HL-60 (cell line): Measurements from ENCODE around the gene PXDN.

ENCODE experiments used
- POLR2AphosphoS5 ChIP-seq: IDR thresholded peaks from 2 replicates; pipeline ENCODE4 v1.6.1; 2012; ENCODE audit warnings: low read depth
- TF ChIP-seq, protein P1 (sequence below): IDR thresholded peaks from one replicate; pipeline ENCODE4 v1.5.1; 2011; ENCODE audit warnings: low read length, control low read depth, inconsistent platforms; ENCODE audit not compliant: insufficient read depth

DNA sequence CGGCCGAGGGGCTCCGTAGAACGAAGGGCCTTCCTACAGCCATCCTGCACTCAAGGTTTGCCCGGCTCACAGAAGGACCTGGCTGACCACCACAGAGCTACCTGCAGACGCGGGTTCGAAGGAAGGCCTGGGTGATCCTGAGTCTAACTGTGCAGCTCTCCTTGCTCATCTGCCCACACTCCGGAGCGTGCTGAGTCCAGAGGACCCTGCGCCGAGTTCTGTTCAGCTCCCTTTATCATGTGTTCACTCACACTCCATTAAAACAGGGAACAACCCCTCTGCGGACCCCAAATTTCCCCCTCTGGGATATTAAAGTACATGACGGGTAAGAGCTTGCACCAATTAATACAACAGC is 138.3 kb downstream of the PXDN start:
- no peak for TF ChIP-seq POLR2AphosphoS5
- TF ChIP-seq, protein P1, sequence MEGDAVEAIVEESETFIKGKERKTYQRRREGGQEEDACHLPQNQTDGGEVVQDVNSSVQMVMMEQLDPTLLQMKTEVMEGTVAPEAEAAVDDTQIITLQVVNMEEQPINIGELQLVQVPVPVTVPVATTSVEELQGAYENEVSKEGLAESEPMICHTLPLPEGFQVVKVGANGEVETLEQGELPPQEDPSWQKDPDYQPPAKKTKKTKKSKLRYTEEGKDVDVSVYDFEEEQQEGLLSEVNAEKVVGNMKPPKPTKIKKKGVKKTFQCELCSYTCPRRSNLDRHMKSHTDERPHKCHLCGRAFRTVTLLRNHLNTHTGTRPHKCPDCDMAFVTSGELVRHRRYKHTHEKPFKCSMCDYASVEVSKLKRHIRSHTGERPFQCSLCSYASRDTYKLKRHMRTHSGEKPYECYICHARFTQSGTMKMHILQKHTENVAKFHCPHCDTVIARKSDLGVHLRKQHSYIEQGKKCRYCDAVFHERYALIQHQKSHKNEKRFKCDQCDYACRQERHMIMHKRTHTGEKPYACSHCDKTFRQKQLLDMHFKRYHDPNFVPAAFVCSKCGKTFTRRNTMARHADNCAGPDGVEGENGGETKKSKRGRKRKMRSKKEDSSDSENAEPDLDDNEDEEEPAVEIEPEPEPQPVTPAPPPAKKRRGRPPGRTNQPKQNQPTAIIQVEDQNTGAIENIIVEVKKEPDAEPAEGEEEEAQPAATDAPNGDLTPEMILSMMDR = no peak
